Brain microvascular endothelial cell (primary cell): Measurements from ENCODE around the gene MICAL2.

Source experiments
- DNase-seq: peaks from one replicate; pipeline ENCODE4 v3.0.0-alpha.2; 2020
- H3K27ac ChIP-seq: fragments of 250-450 bp; sonication (Bioruptor Pico); 2 replicates; pipeline ENCODE4 v1.5.1; 2020; ENCODE audit warnings: mild to moderate bottlenecking, moderate library complexity
- H3K27me3 ChIP-seq: fragments of 250-450 bp; sonication (Bioruptor Pico); replicated peaks from 2 replicates; pipeline ENCODE4 v1.5.1; 2020; ENCODE audit warnings: mild to moderate bottlenecking
- H3K36me3 ChIP-seq: fragments of 250-450 bp; sonication (Bioruptor Pico); replicated peaks from 2 replicates; pipeline ENCODE4 v1.5.1; 2020; ENCODE audit warnings: mild to moderate bottlenecking
- H3K4me3 ChIP-seq: 2 replicates; pipeline ENCODE4 v1.5.1; 2011; ENCODE audit warnings: low read depth, mild to moderate bottlenecking, control low read depth, low read length, moderate library complexity
- CTCF ChIP-seq: IDR thresholded peaks from 2 replicates; pipeline ENCODE4 v1.5.1; 2011; ENCODE audit warnings: low read depth, mild to moderate bottlenecking, moderate library complexity, low read length, control low read depth, inconsistent platforms; ENCODE audit errors: missing control alignments
- in situ Hi-C: cut with HindIII; loops from 2 replicates; pipeline ENCODE4 v1.10.0; 2017; ENCODE audit warnings: low sequenced_read_pairs, low pct_ligation_motif_present

Gene MICAL2

GRCh38 chr11:12242966-12243365 is 132.6 kb downstream of the MICAL2 start:
- H3K27ac ChIP-seq: no peak overlapping the region
- no peak for TF ChIP-seq CTCF
- H3K4me3 ChIP-seq: no peak overlapping the region
- no peaks in the 10 kb centered on the region for H3K27me3 ChIP-seq
- in situ Hi-C loops: no loop called here
- peaks cover 97% of the 10 kb centered on the region for H3K36me3 ChIP-seq
- no peak for DNase-seq

GRCh38 chr11:12243486-12243885 is 133.1 kb downstream of the MICAL2 start:
- TF ChIP-seq CTCF: no peak
- in situ Hi-C loops: no loop called here
- Histone ChIP-seq H3K27me3 (no peaks in the 10 kb centered on the region), H3K4me3 (no peak overlapping the region), H3K36me3 (peaks cover 97% of the 10 kb centered on the region), H3K27ac (no peak overlapping the region)
- no peak for DNase-seq

- Histone ChIP-seq H3K4me3 (no peak overlapping the region), H3K36me3 (peaks cover 96% of the 10 kb centered on the region)
- in situ Hi-C loops: no loop called here
These were observed 133.6 kb downstream of the MICAL2 start for GRCh38 chr11:12243911-12244550.

GRCh38 chr11:12245091-12245490 is 134.7 kb downstream of the MICAL2 start:
- H3K4me3 ChIP-seq: no peak overlapping the region
- TF ChIP-seq CTCF: no peak
- H3K27ac ChIP-seq: no peak overlapping the region
- peaks cover 96% of the 10 kb centered on the region for H3K36me3 ChIP-seq
- H3K27me3 ChIP-seq: no peaks in the 10 kb centered on the region
- no peak for DNase-seq
- in situ Hi-C loops: no loop called here

More at GRCh38 chr11:12243911-12244550, 133.6 kb downstream of the MICAL2 start:
- no peak for DNase-seq
- Histone ChIP-seq H3K27ac (no peak overlapping the region), H3K27me3 (no peaks in the 10 kb centered on the region)
- no peak for TF ChIP-seq CTCF

- no peak for TF ChIP-seq CTCF
- H3K36me3 ChIP-seq: peaks cover 94% of the 10 kb centered on the region
- no peak overlapping the region for H3K4me3 ChIP-seq
- no peak for DNase-seq
- no peaks in the 10 kb centered on the region for H3K27me3 ChIP-seq
- in situ Hi-C loops: no loop called here
- no peak overlapping the region for H3K27ac ChIP-seq
These were observed 135.2 kb downstream of the MICAL2 start for GRCh38 chr11:12245549-12246016.

- no peak for DNase-seq
- Histone ChIP-seq H3K36me3 (peaks cover 92% of the 10 kb centered on the region), H3K4me3 (no peak overlapping the region), H3K27ac (no peak overlapping the region), H3K27me3 (no peaks in the 10 kb centered on the region)
- no peak for TF ChIP-seq CTCF
- in situ Hi-C loops: no loop called here
These were observed 135.8 kb downstream of the MICAL2 start for GRCh38 chr11:12246147-12246546.
